ENCODE measurements around the gene PHACTR3. TPM values are rescaled to one million over a fixed set of nuclear protein-coding genes. Genes with fewer than 3 reads are reported as not detected.

PHACTR3 gene
- total RNA-seq, 1 donor from 2014 or later, result 8.7 TPM

- no peak for TF ChIP-seq CTCF (IDR thresholded peaks at IDR 0.05; ENCODE audit: unreplicated experiment)
- H3K27ac Mint-ChIP-seq (ENCODE audit: unreplicated experiment), result no peak overlapping the region
- DNase-seq (ENCODE audit: low spot score), result no peak
- no peaks in the 10 kb centered on the region for H3K9me3 Mint-ChIP-seq (ENCODE audit: unreplicated experiment)
- H3K4me3 Mint-ChIP-seq (ENCODE audit: unreplicated experiment), result no peak overlapping the region
- no peaks in the 10 kb centered on the region for H3K27me3 Mint-ChIP-seq (ENCODE audit: unreplicated experiment)
- peaks cover 13% of the 10 kb centered on the region for H3K36me3 Mint-ChIP-seq (ENCODE audit: low read depth, unreplicated experiment)
- no peaks in the 10 kb centered on the region for H3K4me1 Mint-ChIP-seq (ENCODE audit: unreplicated experiment)
Observed at GRCh38 chr20:59787538-59787890, 183.2 kb downstream of the PHACTR3 start.

- H3K27ac Mint-ChIP-seq (ENCODE audit: unreplicated experiment), result no peak overlapping the region
- no peak overlapping the region for H3K4me3 Mint-ChIP-seq (ENCODE audit: unreplicated experiment)
- no peak for TF ChIP-seq CTCF (IDR thresholded peaks at IDR 0.05; ENCODE audit: unreplicated experiment)
- no peaks in the 10 kb centered on the region for H3K27me3 Mint-ChIP-seq (ENCODE audit: unreplicated experiment)
- DNase-seq (ENCODE audit: low spot score), result no peak
- H3K9me3 Mint-ChIP-seq (ENCODE audit: unreplicated experiment), result no peaks in the 10 kb centered on the region
- H3K36me3 Mint-ChIP-seq (ENCODE audit: low read depth, unreplicated experiment), result peaks cover 13% of the 10 kb centered on the region
- H3K4me1 Mint-ChIP-seq (ENCODE audit: unreplicated experiment), result no peaks in the 10 kb centered on the region
Observed at GRCh38 chr20:59788196-59788735, 183.9 kb downstream of the PHACTR3 start.

- H3K27ac Mint-ChIP-seq (ENCODE audit: unreplicated experiment), result no peak overlapping the region
- H3K4me3 Mint-ChIP-seq (ENCODE audit: unreplicated experiment), result no peak overlapping the region
- no peaks in the 10 kb centered on the region for H3K9me3 Mint-ChIP-seq (ENCODE audit: unreplicated experiment)
- no peaks in the 10 kb centered on the region for H3K27me3 Mint-ChIP-seq (ENCODE audit: unreplicated experiment)
- no peaks in the 10 kb centered on the region for H3K4me1 Mint-ChIP-seq (ENCODE audit: unreplicated experiment)
- H3K36me3 Mint-ChIP-seq (ENCODE audit: low read depth, unreplicated experiment), result peaks cover 13% of the 10 kb centered on the region
- TF ChIP-seq CTCF (IDR thresholded peaks at IDR 0.05; ENCODE audit: unreplicated experiment), result no peak
- DNase-seq (ENCODE audit: low spot score), result no peak
Observed at GRCh38 chr20:59788811-59789397, 184.6 kb downstream of the PHACTR3 start.

GRCh38 chr20:59789686-59790085 lies 185.3 kb downstream of the PHACTR3 start:
- H3K4me1 Mint-ChIP-seq (ENCODE audit: unreplicated experiment), result no peaks in the 10 kb centered on the region
- H3K9me3 Mint-ChIP-seq (ENCODE audit: unreplicated experiment), result no peaks in the 10 kb centered on the region
- peaks cover 13% of the 10 kb centered on the region for H3K36me3 Mint-ChIP-seq (ENCODE audit: low read depth, unreplicated experiment)
- no peak for TF ChIP-seq CTCF (IDR thresholded peaks at IDR 0.05; ENCODE audit: unreplicated experiment)
- H3K4me3 Mint-ChIP-seq (ENCODE audit: unreplicated experiment), result no peak overlapping the region
- DNase-seq (ENCODE audit: low spot score), result no peak
- H3K27ac Mint-ChIP-seq (ENCODE audit: unreplicated experiment), result no peak overlapping the region
- no peaks in the 10 kb centered on the region for H3K27me3 Mint-ChIP-seq (ENCODE audit: unreplicated experiment)

GRCh38 chr20:59790346-59790745 lies 186.0 kb downstream of the PHACTR3 start:
- Mint-ChIP-seq H3K27me3 (ENCODE audit: unreplicated experiment) (no peaks in the 10 kb centered on the region), H3K27ac (ENCODE audit: unreplicated experiment) (no peak overlapping the region), H3K4me1 (ENCODE audit: unreplicated experiment) (no peaks in the 10 kb centered on the region), H3K4me3 (ENCODE audit: unreplicated experiment) (no peak overlapping the region), H3K36me3 (ENCODE audit: low read depth, unreplicated experiment) (peaks cover 13% of the 10 kb centered on the region), H3K9me3 (ENCODE audit: unreplicated experiment) (no peaks in the 10 kb centered on the region)
- no peak for TF ChIP-seq CTCF (IDR thresholded peaks at IDR 0.05; ENCODE audit: unreplicated experiment)
- DNase-seq (ENCODE audit: low spot score), result no peak
